H9 (cell line): ENCODE data around the gene KATNB1. TPM values are rescaled to one million over a fixed set of nuclear protein-coding genes. Genes with fewer than 3 reads are reported as not detected.

Source experiments
- DNase-seq: peaks from one replicate; pipeline ENCODE4 v3.0.0-alpha.2; 2017
- H2AFZ ChIP-seq: one replicate; pipeline ENCODE4 v1.6.1; 2013; ENCODE audit warnings: mild to moderate bottlenecking, low read length, control low read depth, moderate library complexity
- H2AK5ac ChIP-seq: 2 replicates; pipeline ENCODE4 v1.6.1; 2013; ENCODE audit warnings: low read length, control low read depth, mixed read lengths; ENCODE audit not compliant: insufficient read length
- H2BK120ac ChIP-seq: one replicate; pipeline ENCODE4 v1.6.1; 2013; ENCODE audit warnings: low read depth, mild to moderate bottlenecking, low read length, control low read depth, inconsistent platforms; ENCODE audit not compliant: poor library complexity, severe bottlenecking
- H2BK12ac ChIP-seq: 2 replicates; pipeline ENCODE4 v1.6.1; 2013; ENCODE audit warnings: low read length, control low read depth, mixed read lengths, low read depth; ENCODE audit not compliant: insufficient read length
- H2BK15ac ChIP-seq: 2 replicates; pipeline ENCODE4 v1.6.1; 2013; ENCODE audit warnings: low read depth, low read length, control low read depth
- H2BK20ac ChIP-seq: one replicate; pipeline ENCODE4 v1.6.1; 2013; ENCODE audit warnings: low read depth, mild to moderate bottlenecking, low read length, control low read depth, inconsistent platforms; ENCODE audit not compliant: poor library complexity, severe bottlenecking
- H2BK5ac ChIP-seq: 2 replicates; pipeline ENCODE4 v1.6.1; 2013; ENCODE audit warnings: low read length, control low read depth, mixed read lengths; ENCODE audit not compliant: insufficient read length
- H3K14ac ChIP-seq: 2 replicates; pipeline ENCODE4 v1.6.1; 2013; ENCODE audit warnings: low read length, control low read depth; ENCODE audit not compliant: insufficient read depth
- H3K18ac ChIP-seq: 2 replicates; pipeline ENCODE4 v1.6.1; 2013; ENCODE audit warnings: low read depth, mild to moderate bottlenecking, mixed read lengths, low read length, control low read depth; ENCODE audit not compliant: insufficient read length
- H3K23ac ChIP-seq: 2 replicates; pipeline ENCODE4 v1.6.1; 2013; ENCODE audit warnings: low read length, control low read depth, mixed read lengths, low read depth; ENCODE audit not compliant: insufficient read length
- H3K23me2 ChIP-seq: 2 replicates; pipeline ENCODE4 v1.6.1; 2013; ENCODE audit warnings: low read depth, mild to moderate bottlenecking, mixed read lengths, low read length, control low read depth; ENCODE audit not compliant: insufficient read length, poor library complexity, severe bottlenecking
- H3K27ac ChIP-seq: 2 replicates; pipeline ENCODE4 v1.5.1; 2013; ENCODE audit warnings: low read length, control low read depth, mixed read lengths, low read depth; ENCODE audit not compliant: insufficient read length
- H3K27me3 ChIP-seq: 2 replicates; pipeline ENCODE4 v1.6.1; 2013; ENCODE audit warnings: low read length, control low read depth, inconsistent platforms; ENCODE audit not compliant: insufficient read depth
- H3K4ac ChIP-seq: 2 replicates; pipeline ENCODE4 v1.6.1; 2013; ENCODE audit warnings: low read depth, mild to moderate bottlenecking, control low read depth, inconsistent platforms, low read length, moderate library complexity
- H3K4me1 ChIP-seq: 2 replicates; pipeline ENCODE4 v1.6.1; 2013; ENCODE audit warnings: low read length, control low read depth, inconsistent platforms; ENCODE audit not compliant: insufficient read depth
- H3K4me2 ChIP-seq: 2 replicates; pipeline ENCODE4 v1.6.1; 2013; ENCODE audit warnings: low read length, control low read depth, mixed read lengths; ENCODE audit not compliant: insufficient read length, insufficient read depth
- H3K56ac ChIP-seq: 2 replicates; pipeline ENCODE4 v1.6.1; 2013; ENCODE audit warnings: low read depth, mild to moderate bottlenecking, mixed read lengths, low read length, control low read depth; ENCODE audit not compliant: insufficient read length
- H3K79me1 ChIP-seq: 2 replicates; pipeline ENCODE4 v1.6.1; 2013; ENCODE audit warnings: low read depth, mild to moderate bottlenecking, moderate library complexity, low read length, control low read depth, inconsistent platforms; ENCODE audit not compliant: insufficient read depth, poor library complexity, severe bottlenecking
- H3K79me2 ChIP-seq: 2 replicates; pipeline ENCODE4 v1.6.1; 2013; ENCODE audit warnings: low read length, control low read depth, inconsistent platforms; ENCODE audit not compliant: insufficient read depth
- H3K9ac ChIP-seq: 2 replicates; pipeline ENCODE4 v1.6.1; 2013; ENCODE audit warnings: low read length, control low read depth, mixed read lengths; ENCODE audit not compliant: insufficient read length; ENCODE audit errors: extremely low read depth
- H3K9me3 ChIP-seq: one replicate; pipeline ENCODE4 v1.6.1; 2013; ENCODE audit warnings: low read depth, low read length, inconsistent platforms; ENCODE audit not compliant: control insufficient read depth
- H3T11ph ChIP-seq: one replicate; pipeline ENCODE4 v1.6.1; 2013; ENCODE audit warnings: mild to moderate bottlenecking, low read length, control low read depth, inconsistent platforms
- H4K20me1 ChIP-seq: one replicate; pipeline ENCODE4 v1.6.1; 2013; ENCODE audit not compliant: control insufficient read depth, insufficient read length, insufficient read depth
- H4K5ac ChIP-seq: 2 replicates; pipeline ENCODE4 v1.6.1; 2013; ENCODE audit warnings: low read depth, mild to moderate bottlenecking, mixed read lengths, low read length, control low read depth; ENCODE audit not compliant: insufficient read length
- H4K8ac ChIP-seq: replicated peaks from 2 replicates; pipeline ENCODE4 v1.6.1; 2013; ENCODE audit warnings: low read length, control low read depth, mixed read lengths, low read depth; ENCODE audit not compliant: insufficient read length
- H4K91ac ChIP-seq: 2 replicates; pipeline ENCODE4 v1.6.1; 2013; ENCODE audit warnings: low read depth, mild to moderate bottlenecking, moderate library complexity, mixed read lengths, low read length, control low read depth; ENCODE audit not compliant: insufficient read length
- H3K27ac Mint-ChIP-seq, 3 experiments: 2 replicates in 2 of 3; 3 replicates in 1 of 3; pipeline ENCODE4 v1.8.0; 2020 to 2021; ENCODE audit warnings: mixed read lengths in 3 of 3, mild to moderate bottlenecking in 1 of 3, moderate library complexity in 1 of 3
- H3K27me3 Mint-ChIP-seq: 2 replicates; pipeline ENCODE4 v1.8.0; 2021; ENCODE audit warnings: low read depth, mild to moderate bottlenecking, moderate library complexity, mixed read lengths
- H3K36me3 Mint-ChIP-seq, 3 experiments: 2 replicates in 2 of 3; 3 replicates in 1 of 3; pipeline ENCODE4 v1.8.0; 2020 to 2021; ENCODE audit warnings: low read depth in 3 of 3, mixed read lengths in 3 of 3; ENCODE audit not compliant: insufficient read depth in 1 of 3
- H3K4me1 Mint-ChIP-seq, 2 experiments: 2 replicates each; pipeline ENCODE4 v1.8.0; 2020; ENCODE audit warnings: mixed read lengths in 2 of 2
- H3K4me3 Mint-ChIP-seq, 2 experiments: 2 replicates in 1 of 2; 3 replicates in 1 of 2; pipeline ENCODE4 v1.8.0; 2020 to 2021; ENCODE audit warnings: mild to moderate bottlenecking in 2 of 2, mixed read lengths in 2 of 2, moderate library complexity in 1 of 2
- H3K9me3 Mint-ChIP-seq, 2 experiments: 2 replicates in 1 of 2; 3 replicates in 1 of 2; pipeline ENCODE4 v1.8.0; 2020; ENCODE audit warnings: mild to moderate bottlenecking in 2 of 2, mixed read lengths in 2 of 2, moderate library complexity in 1 of 2
- WGBS: extraction: QIAGEN DNeasy Blood & Tissue Kit; methylation state at CpG from one replicate; pipeline ENCODE4 v1.1.7; 2013; ENCODE audit warnings: missing lambda C conversion rate, low lambda C conversion rate, mixed read lengths; ENCODE audit not compliant: insufficient read length; ENCODE audit errors: extremely low coverage; 5-methylcytosine and 5-hydroxymethylcytosine counted together
- total RNA-seq: library from RNA; stranded (reverse); gene quantifications from 2 replicates; pipeline ENCODE4 v1.2.1, GENCODE V29; 2021
- TF ChIP-seq, protein P1 (sequence below): fragments of 200-600 bp; sonication (generic); conservative IDR thresholded peaks from 3 replicates; pipeline ENCODE4 v1.8.0; 2021; ENCODE audit warnings: antibody characterized with exemption, mild to moderate bottlenecking

The KATNB1 gene
- total RNA-seq, 1 experiment from 2014 or later = 29.9 TPM

GRCh38 chr16:57726433-57726947 is 9.1 kb upstream of the KATNB1 start:
- Histone ChIP-seq H2BK20ac (no peak overlapping the region), H3K14ac (no peak overlapping the region), H2BK5ac (no peak overlapping the region), H3K79me2 (no peaks in the 10 kb centered on the region), H3K9ac (no peak overlapping the region), H4K8ac (no peak overlapping the region), H3T11ph (no peak overlapping the region), H3K4ac (no peak overlapping the region), H4K5ac (no peak overlapping the region), H3K79me1 (no peaks in the 10 kb centered on the region), H3K4me2 (no peak overlapping the region), H2BK12ac (no peak overlapping the region), H3K23ac (no peak overlapping the region), H3K27me3 (no peaks in the 10 kb centered on the region), H4K91ac (no peak overlapping the region), H2AK5ac (no peak overlapping the region), H4K20me1 (no peaks in the 10 kb centered on the region), H3K18ac (no peak overlapping the region), H3K4me1 (no peaks in the 10 kb centered on the region), H2AFZ (no peak overlapping the region), H3K27ac (no peak overlapping the region), H2BK15ac (no peak overlapping the region), H3K23me2 (no peaks in the 10 kb centered on the region), H3K9me3 (no peaks in the 10 kb centered on the region), H3K56ac (no peak overlapping the region), H2BK120ac (no peak overlapping the region)
- Mint-ChIP-seq H3K36me3 (no peaks in the 10 kb centered on the region), H3K9me3 (peaks cover 0 to 3% of the 10 kb centered on the region in 2 experiments; a peak in 3 of 5 replicates), H3K27me3 (peaks cover 4% of the 10 kb centered on the region), H3K4me1 (peaks cover 0 to 7% of the 10 kb centered on the region in 2 experiments; a peak in 1 of 4 replicates), H3K4me3 (no peak overlapping the region), H3K27ac (no peak overlapping the region)
- WGBS = no CpG with 5 or more reads among the region's 7 CpGs
- TF ChIP-seq, protein P1, sequence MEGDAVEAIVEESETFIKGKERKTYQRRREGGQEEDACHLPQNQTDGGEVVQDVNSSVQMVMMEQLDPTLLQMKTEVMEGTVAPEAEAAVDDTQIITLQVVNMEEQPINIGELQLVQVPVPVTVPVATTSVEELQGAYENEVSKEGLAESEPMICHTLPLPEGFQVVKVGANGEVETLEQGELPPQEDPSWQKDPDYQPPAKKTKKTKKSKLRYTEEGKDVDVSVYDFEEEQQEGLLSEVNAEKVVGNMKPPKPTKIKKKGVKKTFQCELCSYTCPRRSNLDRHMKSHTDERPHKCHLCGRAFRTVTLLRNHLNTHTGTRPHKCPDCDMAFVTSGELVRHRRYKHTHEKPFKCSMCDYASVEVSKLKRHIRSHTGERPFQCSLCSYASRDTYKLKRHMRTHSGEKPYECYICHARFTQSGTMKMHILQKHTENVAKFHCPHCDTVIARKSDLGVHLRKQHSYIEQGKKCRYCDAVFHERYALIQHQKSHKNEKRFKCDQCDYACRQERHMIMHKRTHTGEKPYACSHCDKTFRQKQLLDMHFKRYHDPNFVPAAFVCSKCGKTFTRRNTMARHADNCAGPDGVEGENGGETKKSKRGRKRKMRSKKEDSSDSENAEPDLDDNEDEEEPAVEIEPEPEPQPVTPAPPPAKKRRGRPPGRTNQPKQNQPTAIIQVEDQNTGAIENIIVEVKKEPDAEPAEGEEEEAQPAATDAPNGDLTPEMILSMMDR = no peak
- no peak for DNase-seq
